ENCODE measurements around the gene SNX1.
"Not testable (repeated sequence)": the region's sequence is repeated elsewhere in the genome, so short reads cannot be mapped to it uniquely, and the experiment has no call there.

SNX1 gene

GRCh38 chr15:64100958-64101357 lies 5.2 kb downstream of the SNX1 start:
- DNase-seq (ENCODE audit: low spot score) (no peak), ATAC-seq (ENCODE audit: low read depth) (no peak)
- Histone ChIP-seq H3K27me3 (ENCODE audit: insufficient read depth, poor library complexity, severe bottlenecking) (no peaks in the 10 kb centered on the region), H3K27ac (ENCODE audit: poor library complexity, severe bottlenecking) (no peak overlapping the region), H3K4me3 (ENCODE audit: severe bottlenecking) (no peak overlapping the region), H3K9me3 (ENCODE audit: severe bottlenecking) (no peaks in the 10 kb centered on the region), H3K4me1 (ENCODE audit: insufficient read depth, poor library complexity, severe bottlenecking) (peaks cover 8% of the 10 kb centered on the region), H3K36me3 (ENCODE audit: low read depth) (peaks cover 11% of the 10 kb centered on the region)
- no peak for TF ChIP-seq CTCF (IDR thresholded peaks at IDR 0.05; ENCODE audit: poor library complexity, severe bottlenecking)

- no peak for ATAC-seq (ENCODE audit: low read depth)
Measured at GRCh38 chr15:64102497-64102896, 6.7 kb downstream of the SNX1 start.

GRCh38 chr15:64105113-64105704 lies 9.4 kb downstream of the SNX1 start:
- no peak for DNase-seq (ENCODE audit: low spot score)
- no peak overlapping the region for H3K27ac ChIP-seq (ENCODE audit: poor library complexity, severe bottlenecking)
- no peak for ATAC-seq (ENCODE audit: low read depth)
- TF ChIP-seq CTCF (IDR thresholded peaks at IDR 0.05; ENCODE audit: poor library complexity, severe bottlenecking), result no peak
- no peak overlapping the region for H3K4me3 ChIP-seq (ENCODE audit: severe bottlenecking)
- peaks cover 7% of the 10 kb centered on the region; the same call in 1 of the 2 replicates for H3K36me3 ChIP-seq (ENCODE audit: low read depth)
- no peaks in the 10 kb centered on the region for H3K27me3 ChIP-seq (ENCODE audit: insufficient read depth, poor library complexity, severe bottlenecking)
- H3K4me1 ChIP-seq (ENCODE audit: insufficient read depth, poor library complexity, severe bottlenecking), result no peaks in the 10 kb centered on the region
- no peaks in the 10 kb centered on the region for H3K9me3 ChIP-seq (ENCODE audit: severe bottlenecking)

More at GRCh38 chr15:64102497-64102896, 6.7 kb downstream of the SNX1 start:
- no peak for DNase-seq (ENCODE audit: low spot score)
- no peaks in the 10 kb centered on the region for H3K9me3 ChIP-seq (ENCODE audit: severe bottlenecking)
- TF ChIP-seq CTCF (IDR thresholded peaks at IDR 0.05; ENCODE audit: poor library complexity, severe bottlenecking), result no peak
- H3K4me3 ChIP-seq (ENCODE audit: severe bottlenecking), result no peak overlapping the region
- H3K27me3 ChIP-seq (ENCODE audit: insufficient read depth, poor library complexity, severe bottlenecking), result no peaks in the 10 kb centered on the region
- H3K4me1 ChIP-seq (ENCODE audit: insufficient read depth, poor library complexity, severe bottlenecking), result peaks cover 6% of the 10 kb centered on the region
- H3K27ac ChIP-seq (ENCODE audit: poor library complexity, severe bottlenecking), result no peak overlapping the region
- H3K36me3 ChIP-seq (ENCODE audit: low read depth), result peaks cover 11% of the 10 kb centered on the region

DNA sequence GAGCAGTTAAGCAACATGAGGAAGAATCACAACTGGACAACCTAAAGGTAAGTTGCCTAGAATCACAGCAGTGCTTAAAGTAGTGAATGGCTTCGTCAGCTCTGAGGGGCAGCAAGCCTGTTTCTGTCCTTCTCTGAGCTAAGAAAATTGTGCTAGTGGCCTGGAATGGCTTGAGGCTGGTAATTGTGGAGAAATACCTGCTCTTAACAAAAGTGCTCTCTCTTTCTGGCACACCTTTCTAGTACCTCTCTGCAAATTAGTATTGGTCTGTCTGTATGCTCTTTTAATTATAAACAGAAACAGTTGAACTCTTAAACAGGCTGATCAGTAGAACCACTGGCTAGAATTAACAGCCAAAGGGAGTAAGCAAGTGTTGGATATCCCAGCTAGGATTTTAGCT lies 11.6 kb downstream of the SNX1 start:
- peaks cover 3% of the 10 kb centered on the region for H3K36me3 ChIP-seq (ENCODE audit: low read depth)
- ATAC-seq (ENCODE audit: low read depth) (no peak), DNase-seq (ENCODE audit: low spot score) (no peak)
- no peak overlapping the region for H3K4me3 ChIP-seq (ENCODE audit: severe bottlenecking)
- no peaks in the 10 kb centered on the region for H3K9me3 ChIP-seq (ENCODE audit: severe bottlenecking)
- TF ChIP-seq CTCF (IDR thresholded peaks at IDR 0.05; ENCODE audit: poor library complexity, severe bottlenecking), result no peak
- H3K27ac ChIP-seq (ENCODE audit: poor library complexity, severe bottlenecking), result no peak overlapping the region
- no peaks in the 10 kb centered on the region for H3K4me1 ChIP-seq (ENCODE audit: insufficient read depth, poor library complexity, severe bottlenecking)
- H3K27me3 ChIP-seq (ENCODE audit: insufficient read depth, poor library complexity, severe bottlenecking), result no peaks in the 10 kb centered on the region

DNA sequence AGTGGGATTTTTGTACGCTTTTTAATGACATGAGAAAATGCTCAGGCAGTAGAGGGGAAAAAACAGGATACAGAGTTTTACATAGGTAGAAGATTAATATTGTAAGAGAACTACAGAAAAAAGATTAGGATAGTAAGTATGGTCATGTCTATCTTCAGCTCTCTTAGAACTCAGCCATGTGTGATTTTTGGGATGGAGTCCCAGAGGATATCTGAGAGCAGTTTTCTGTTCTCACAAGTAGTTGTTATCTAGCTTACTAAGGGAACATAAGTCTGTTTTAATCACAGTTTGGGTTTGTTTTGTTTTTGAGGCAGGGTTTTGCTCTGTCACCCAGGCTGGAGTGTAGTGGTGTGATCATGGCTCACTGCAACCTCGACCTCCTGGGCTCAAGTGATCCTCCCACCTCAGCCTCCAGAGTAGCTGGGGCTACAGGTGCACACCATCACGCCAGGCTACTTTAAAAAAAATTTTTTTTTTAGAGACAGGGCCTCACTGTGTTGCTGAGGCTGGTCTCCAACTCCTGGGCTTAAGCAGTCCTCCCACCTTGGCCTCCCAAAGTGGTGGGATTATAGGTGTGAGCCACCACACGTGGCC lies 14.4 kb downstream of the SNX1 start:
- H3K27me3 ChIP-seq (ENCODE audit: insufficient read depth, poor library complexity, severe bottlenecking); ATAC-seq (ENCODE audit: low read depth); H3K27ac ChIP-seq (ENCODE audit: poor library complexity, severe bottlenecking); DNase-seq (ENCODE audit: low spot score); H3K4me3 ChIP-seq (ENCODE audit: severe bottlenecking); H3K4me1 ChIP-seq (ENCODE audit: insufficient read depth, poor library complexity, severe bottlenecking); H3K9me3 ChIP-seq (ENCODE audit: severe bottlenecking): not testable (repeated sequence)
- H3K36me3 ChIP-seq (ENCODE audit: low read depth), result peaks cover 31% of the 10 kb centered on the region
